Endothelial cell of umbilical vein (primary cell): ENCODE measurements around the gene GALR2. TPM values are rescaled to one million over a fixed set of nuclear protein-coding genes. Genes with fewer than 3 reads are reported as not detected.
"Not testable (repeated sequence)": the region's sequence is repeated elsewhere in the genome, so short reads cannot be mapped to it uniquely, and the experiment has no call there.

Source experiments
- BruUV-seq: library from RNA; stranded (reverse); fragments of 400-500 nt; replicated peaks from 2 replicates; lab custom pipeline; 2021; lab: Mats Ljungman, UMichigan
- CTCF ChIA-PET: fragments of 300-600, 350-600 bp; sonication (Branson Sonifier 250); formaldehyde crosslinking; loops from one replicate; lab custom pipeline; 2021; ENCODE audit warnings: antibody characterized with exemption, inconsistent platforms; lab: Charles Lee
- POLR2A ChIA-PET: fragments of 300-600, 350-600 bp; sonication (Branson Sonifier 250); formaldehyde crosslinking; loops from one replicate; lab custom pipeline; 2021; ENCODE audit warnings: antibody characterized with exemption, inconsistent platforms; lab: Charles Lee
- DNase-seq: peaks from one replicate; pipeline ENCODE4 v3.0.0-alpha.2; 2011; ENCODE audit warnings: low read depth, low spot score
- FAIRE-seq: peaks from 2 replicates; lab custom pipeline; 2011; peaks lifted over from hg19 to GRCh38; lab: Jason Lieb, UNC
- H2AFZ ChIP-seq: 2 replicates; pipeline ENCODE4 v1.6.0; 2012; ENCODE audit warnings: low read depth, low read length, control low read depth, inconsistent platforms
- H3K27ac ChIP-seq: 2 replicates; pipeline ENCODE4 v1.5.1; 2011; ENCODE audit warnings: low read depth, mild to moderate bottlenecking, control low read depth, low read length, moderate library complexity; ENCODE audit not compliant: insufficient read depth
- H3K27me3 ChIP-seq, 2 experiments: 2 replicates each; pipeline versions ENCODE4 v1.6.0 to v1.6.1; 2011; ENCODE audit warnings: low read length in 2 of 2, mixed read lengths in 1 of 2; ENCODE audit not compliant: control insufficient read depth in 2 of 2, insufficient read depth in 2 of 2
- H3K36me3 ChIP-seq, 2 experiments: 2 replicates in 1 of 2; 3 replicates in 1 of 2; pipeline ENCODE4 v1.5.1; 2011; ENCODE audit warnings: low read length in 2 of 2, mild to moderate bottlenecking in 1 of 2, moderate library complexity in 1 of 2; ENCODE audit not compliant: control insufficient read depth in 2 of 2, insufficient read depth in 2 of 2; ENCODE audit errors: extremely low read depth in 1 of 2
- H3K4me1 ChIP-seq: 3 replicates; pipeline ENCODE4 v1.5.1; 2011; ENCODE audit warnings: mild to moderate bottlenecking, low read length; ENCODE audit not compliant: control insufficient read depth, insufficient read depth; ENCODE audit errors: extremely low read depth
- H3K4me2 ChIP-seq: 2 replicates; pipeline ENCODE4 v1.6.1; 2011; ENCODE audit warnings: low read length, control low read depth, mixed read lengths; ENCODE audit not compliant: insufficient read depth
- H3K4me3 ChIP-seq, 3 experiments: fragments of 200-600 bp in 1 of 3; sonication (generic), shearing (Covaris generic) in 1 of 3; replicated peaks in 1 of 3; 2 replicates each; pipeline ENCODE4 v1.5.1; 2011 to 2016; ENCODE audit warnings: control low read depth in 3 of 3, low read length in 3 of 3, mild to moderate bottlenecking in 2 of 3, inconsistent platforms in 1 of 3, low read depth in 1 of 3, moderate library complexity in 1 of 3; ENCODE audit not compliant: insufficient read depth in 1 of 3
- H3K79me2 ChIP-seq: 2 replicates; pipeline ENCODE4 v1.6.0; 2012; ENCODE audit warnings: low read length, inconsistent platforms; ENCODE audit not compliant: control insufficient read depth, insufficient read depth
- H3K9ac ChIP-seq: replicated peaks from 2 replicates; pipeline ENCODE3; 2011; ENCODE audit warnings: low read length, control low read depth; ENCODE audit not compliant: insufficient read depth; ENCODE audit errors: extremely low read depth
- H3K9me1 ChIP-seq: replicated peaks from 3 replicates; pipeline ENCODE4 v1.6.0; 2011; ENCODE audit warnings: mild to moderate bottlenecking, low read length; ENCODE audit not compliant: control insufficient read depth, insufficient read depth; ENCODE audit errors: extremely low read depth
- H3K9me3 ChIP-seq: replicated peaks from 2 replicates; pipeline ENCODE4 v1.5.1; 2012; ENCODE audit warnings: low read length, inconsistent platforms; ENCODE audit not compliant: control insufficient read depth, insufficient read depth
- H4K20me1 ChIP-seq: replicated peaks from 2 replicates; pipeline ENCODE3; 2011; ENCODE audit warnings: mild to moderate bottlenecking, low read length; ENCODE audit not compliant: control insufficient read depth, insufficient read depth; ENCODE audit errors: extremely low read depth
- CTCF ChIP-seq, 2 donors: IDR thresholded peaks; 1 replicate in 1 of 2; 2 replicates in 1 of 2; pipeline ENCODE4 v1.5.1; 2011; ENCODE audit warnings: low read length in 2 of 2, mild to moderate bottlenecking in 2 of 2, moderate library complexity in 2 of 2, control low read depth in 1 of 2, inconsistent platforms in 1 of 2, low read depth in 1 of 2; ENCODE audit not compliant: insufficient read depth in 1 of 2; ENCODE audit errors: extremely low read depth in 1 of 2
- EZH2 ChIP-seq: IDR thresholded peaks from 2 replicates; pipeline ENCODE4 v1.6.1; 2012; ENCODE audit warnings: borderline replicate concordance, low read depth, mild to moderate bottlenecking, moderate library complexity, low read length, inconsistent platforms; ENCODE audit not compliant: severe bottlenecking
- FOS ChIP-seq: IDR thresholded peaks from 2 replicates; pipeline ENCODE4 v1.6.1; 2011; ENCODE audit warnings: mild to moderate bottlenecking, low read length, moderate library complexity, borderline replicate concordance; ENCODE audit not compliant: insufficient read depth
- GATA2 ChIP-seq: IDR thresholded peaks from 2 replicates; pipeline ENCODE4 v1.7.0; 2011; ENCODE audit warnings: low read depth, mild to moderate bottlenecking, moderate library complexity, mixed read lengths, low read length; ENCODE audit not compliant: insufficient read length, insufficient read depth
- JUN ChIP-seq: IDR thresholded peaks from 2 replicates; pipeline ENCODE4 v1.6.1; 2011; ENCODE audit warnings: borderline replicate concordance, low read depth; ENCODE audit not compliant: insufficient read length, insufficient read depth
- MAX ChIP-seq: IDR thresholded peaks from 2 replicates; pipeline ENCODE4 v1.6.1; 2011; ENCODE audit not compliant: insufficient read depth, insufficient read length
- MYC ChIP-seq: IDR thresholded peaks from one replicate; pipeline ENCODE4 v1.6.1; 2011; ENCODE audit warnings: mild to moderate bottlenecking, low read depth, low read length
- POLR2A ChIP-seq: IDR thresholded peaks from 2 replicates; pipeline ENCODE4 v1.6.1; 2012; ENCODE audit warnings: low read depth, mild to moderate bottlenecking, control low read depth, low read length
- POLR2AphosphoS5 ChIP-seq: IDR thresholded peaks from 2 replicates; pipeline ENCODE4 v1.6.1; 2012; ENCODE audit warnings: low read depth, mild to moderate bottlenecking, control low read depth, low read length, moderate library complexity; ENCODE audit not compliant: insufficient read depth
- dilution Hi-C: fragments of 300-500 bp; cut with MboI; formaldehyde crosslinking; loops from one replicate; pipeline ENCODE4 v1.15.0; 2019; ENCODE audit warnings: low sequenced_read_pairs; ENCODE audit not compliant: extremely low pct_ligation_motif_present
- intact Hi-C: fragments of 100-400 bp; cut with micrococcal nuclease; formaldehyde crosslinking; loops from one replicate; pipeline ENCODE4 v1.10.0; 2022
- polyA plus RNA-seq, 4 experiments: library from polyadenylated mRNA; depleted of rRNA in 3 of 4; stranded (reverse) in 3 of 4; unstranded in 1 of 4; fragments of >200 nt; gene quantifications; 2 replicates each; pipeline versions ENCODE4 v1.2.1 to v1.2.3, GENCODE V29; 2011 to 2012; ENCODE audit warnings: missing spikeins in 1 of 4
- total RNA-seq: library from RNA; stranded (reverse); gene quantifications from 2 replicates; pipeline ENCODE4 v1.2.3, GENCODE V29; 2021

Gene GALR2
- total and polyA plus RNA-seq, 2 donors (not counting 3 experiments of a cell fraction or from before 2014, with no cell fraction given): 0.47 TPM; not detected in 1

GRCh38 chr17:76040376-76040775, 34.2 kb upstream of the GALR2 start:
- Histone ChIP-seq H3K9ac (no peak overlapping the region), H3K9me1 (no peaks in the 10 kb centered on the region), H3K4me3 (no peak overlapping the region), H3K27me3 (no peaks in the 10 kb centered on the region), H3K4me1 (no peaks in the 10 kb centered on the region), H3K36me3 (peaks cover 22 to 48% of the 10 kb centered on the region in 2 experiments), H3K4me2 (no peak overlapping the region), H3K27ac (no peak overlapping the region), H3K79me2 (no peaks in the 10 kb centered on the region), H2AFZ (no peak overlapping the region), H3K9me3 (no peaks in the 10 kb centered on the region), H4K20me1 (no peaks in the 10 kb centered on the region)
- ChIA-PET POLR2A (no interaction called here), CTCF (interaction anchor here (1.1 to 3.7 kb wide), 2 partner anchors 8 to 26 kb away, joined by 5 to 19 read pairs; no protein-coding TSS in a partner anchor)
- dilution Hi-C loops (no loop called here), intact Hi-C loops (no loop called here)
- FAIRE-seq: no peak
- no peak for DNase-seq
- no TSS peak for BruUV-seq
- no peak for TF ChIP-seq MYC
- no peak for TF ChIP-seq POLR2A
- no peak for TF ChIP-seq CTCF (IDR thresholded peaks at IDR 0.05; ENCODE audit: extremely low read depth in 1 of 2, insufficient read depth in 1 of 2, low read depth in 1 of 2, low read length in 2 of 2)
- TF ChIP-seq MAX: no peak
- no peak for TF ChIP-seq GATA2
- no peak for TF ChIP-seq FOS
- TF ChIP-seq POLR2AphosphoS5: no peak
- TF ChIP-seq EZH2: no peak
- TF ChIP-seq JUN: no peak

GRCh38 chr17:76042868-76043267, 31.7 kb upstream of the GALR2 start:
- intact Hi-C loops, H3K9me3 ChIP-seq, BruUV-seq, dilution Hi-C loops, H3K79me2 ChIP-seq, H3K9me1 ChIP-seq, FAIRE-seq, H3K4me1 ChIP-seq, POLR2A ChIA-PET, H3K27ac ChIP-seq, H4K20me1 ChIP-seq, H3K27me3 ChIP-seq, H3K4me3 ChIP-seq, H3K9ac ChIP-seq, H2AFZ ChIP-seq, H3K4me2 ChIP-seq, DNase-seq: not testable (repeated sequence)
- H3K36me3 ChIP-seq: peaks cover 23 to 57% of the 10 kb centered on the region in 2 experiments
- CTCF ChIA-PET: interaction anchor here (0.8 kb wide), 1 partner anchor 16 kb away, joined by 3 read pairs; no protein-coding TSS in a partner anchor

GRCh38 chr17:76044475-76045007, 30.0 kb upstream of the GALR2 start:
- H3K9me3 ChIP-seq, intact Hi-C loops, H2AFZ ChIP-seq, H3K79me2 ChIP-seq, FAIRE-seq, CTCF ChIA-PET, BruUV-seq, H3K9ac ChIP-seq, dilution Hi-C loops, H3K9me1 ChIP-seq, H3K27me3 ChIP-seq, H4K20me1 ChIP-seq, H3K4me1 ChIP-seq, H3K4me3 ChIP-seq, H3K4me2 ChIP-seq, DNase-seq, POLR2A ChIA-PET, H3K27ac ChIP-seq: not testable (repeated sequence)
- peaks cover 25 to 64% of the 10 kb centered on the region in 2 experiments for H3K36me3 ChIP-seq
